Measurements from ENCODE around the gene RIMBP2.

The RIMBP2 gene

GRCh38 chr12:130556486-130557055, 159.5 kb downstream of the RIMBP2 start:
- TF ChIP-seq TAF1 (IDR thresholded peaks at IDR 0.05; ENCODE audit: borderline replicate concordance, insufficient read depth, low read length), result no peak
- TF ChIP-seq POLR2AphosphoS5 (IDR thresholded peaks at IDR 0.05; ENCODE audit: low read depth, low read length), result no peak

GRCh38 chr12:130555628-130556485, 160.2 kb downstream of the RIMBP2 start:
- TF ChIP-seq TAF1 (IDR thresholded peaks at IDR 0.05; ENCODE audit: borderline replicate concordance, insufficient read depth, low read length) (no peak), SIN3A (IDR thresholded peaks at IDR 0.05; ENCODE audit: borderline replicate concordance, insufficient read depth, low read length) (no peak), POLR2AphosphoS5 (IDR thresholded peaks at IDR 0.05; ENCODE audit: low read depth, low read length) (no peak), FOXP2 (optimal IDR thresholded peaks at IDR 0.05; ENCODE audit: borderline replicate concordance, extremely low read depth, extremely low read length, insufficient read depth) (no peak)
- TF ChIP-seq, protein P1, sequence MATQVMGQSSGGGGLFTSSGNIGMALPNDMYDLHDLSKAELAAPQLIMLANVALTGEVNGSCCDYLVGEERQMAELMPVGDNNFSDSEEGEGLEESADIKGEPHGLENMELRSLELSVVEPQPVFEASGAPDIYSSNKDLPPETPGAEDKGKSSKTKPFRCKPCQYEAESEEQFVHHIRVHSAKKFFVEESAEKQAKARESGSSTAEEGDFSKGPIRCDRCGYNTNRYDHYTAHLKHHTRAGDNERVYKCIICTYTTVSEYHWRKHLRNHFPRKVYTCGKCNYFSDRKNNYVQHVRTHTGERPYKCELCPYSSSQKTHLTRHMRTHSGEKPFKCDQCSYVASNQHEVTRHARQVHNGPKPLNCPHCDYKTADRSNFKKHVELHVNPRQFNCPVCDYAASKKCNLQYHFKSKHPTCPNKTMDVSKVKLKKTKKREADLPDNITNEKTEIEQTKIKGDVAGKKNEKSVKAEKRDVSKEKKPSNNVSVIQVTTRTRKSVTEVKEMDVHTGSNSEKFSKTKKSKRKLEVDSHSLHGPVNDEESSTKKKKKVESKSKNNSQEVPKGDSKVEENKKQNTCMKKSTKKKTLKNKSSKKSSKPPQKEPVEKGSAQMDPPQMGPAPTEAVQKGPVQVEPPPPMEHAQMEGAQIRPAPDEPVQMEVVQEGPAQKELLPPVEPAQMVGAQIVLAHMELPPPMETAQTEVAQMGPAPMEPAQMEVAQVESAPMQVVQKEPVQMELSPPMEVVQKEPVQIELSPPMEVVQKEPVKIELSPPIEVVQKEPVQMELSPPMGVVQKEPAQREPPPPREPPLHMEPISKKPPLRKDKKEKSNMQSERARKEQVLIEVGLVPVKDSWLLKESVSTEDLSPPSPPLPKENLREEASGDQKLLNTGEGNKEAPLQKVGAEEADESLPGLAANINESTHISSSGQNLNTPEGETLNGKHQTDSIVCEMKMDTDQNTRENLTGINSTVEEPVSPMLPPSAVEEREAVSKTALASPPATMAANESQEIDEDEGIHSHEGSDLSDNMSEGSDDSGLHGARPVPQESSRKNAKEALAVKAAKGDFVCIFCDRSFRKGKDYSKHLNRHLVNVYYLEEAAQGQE (IDR thresholded peaks at IDR 0.05; ENCODE audit: insufficient read depth in 1 of 2, low read depth in 2 of 2, low read length in 2 of 2), result no peak

DNA sequence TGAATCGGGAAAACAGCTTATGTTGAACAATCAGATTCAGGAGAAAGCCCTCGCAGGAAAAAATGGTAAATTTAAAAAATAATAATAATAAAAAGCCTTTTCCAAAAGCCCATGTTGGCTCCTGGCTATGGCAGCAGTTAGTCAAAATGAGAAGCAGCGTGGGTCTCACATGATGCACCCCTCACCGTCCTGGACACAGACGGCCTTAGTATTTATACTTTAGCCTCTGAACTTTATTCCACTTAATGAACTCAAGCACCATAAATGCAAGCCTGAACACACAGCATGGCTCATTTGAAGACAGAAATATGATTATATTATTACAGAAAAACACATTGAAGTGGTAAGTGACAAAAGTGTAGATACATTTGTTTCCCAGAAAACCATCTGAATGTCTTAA, 160.9 kb downstream of the RIMBP2 start:
- TF ChIP-seq POLR2AphosphoS5 (IDR thresholded peaks at IDR 0.05; ENCODE audit: low read depth, low read length) (no peak), SIN3A (IDR thresholded peaks at IDR 0.05; ENCODE audit: borderline replicate concordance, insufficient read depth, low read length) (no peak), FOXP2 (optimal IDR thresholded peaks at IDR 0.05; ENCODE audit: borderline replicate concordance, extremely low read depth, extremely low read length, insufficient read depth) (no peak), TAF1 (IDR thresholded peaks at IDR 0.05; ENCODE audit: borderline replicate concordance, insufficient read depth, low read length) (no peak)
- TF ChIP-seq, protein P1 (IDR thresholded peaks at IDR 0.05; ENCODE audit: insufficient read depth in 1 of 2, low read depth in 2 of 2, low read length in 2 of 2), result no peak

GRCh38 chr12:130552483-130552996, 163.6 kb downstream of the RIMBP2 start:
- TF ChIP-seq, protein P1 (IDR thresholded peaks at IDR 0.05; ENCODE audit: insufficient read depth in 1 of 2, low read depth in 2 of 2, low read length in 2 of 2), result peak; percentile 83 to 93
- no peak for TF ChIP-seq TAF1 (IDR thresholded peaks at IDR 0.05; ENCODE audit: borderline replicate concordance, insufficient read depth, low read length)

DNA sequence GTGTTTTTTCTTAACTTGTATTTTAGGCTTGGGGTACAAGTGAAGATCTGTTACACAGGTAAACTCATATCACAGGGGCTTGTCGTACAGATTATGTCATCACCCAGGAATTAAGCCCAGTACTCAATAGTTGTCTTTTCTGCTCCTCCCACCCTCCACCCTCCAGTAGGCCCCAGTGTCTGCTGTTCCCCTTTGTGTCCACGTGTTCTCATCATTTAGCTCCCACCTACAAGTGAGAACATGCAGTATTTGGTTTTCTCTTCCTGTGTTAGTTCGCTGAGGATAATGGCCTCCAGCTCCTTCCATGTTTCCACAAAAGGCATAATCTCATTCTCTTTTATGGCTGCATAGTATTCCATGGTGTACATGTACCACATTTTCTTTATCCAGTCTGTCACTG, 166.7 kb downstream of the RIMBP2 start:
- TF ChIP-seq TAF1 (IDR thresholded peaks at IDR 0.05; ENCODE audit: borderline replicate concordance, insufficient read depth, low read length) (no peak), FOXP2 (optimal IDR thresholded peaks at IDR 0.05; ENCODE audit: borderline replicate concordance, extremely low read depth, extremely low read length, insufficient read depth) (no peak), POLR2AphosphoS5 (IDR thresholded peaks at IDR 0.05; ENCODE audit: low read depth, low read length) (no peak), SIN3A (IDR thresholded peaks at IDR 0.05; ENCODE audit: borderline replicate concordance, insufficient read depth, low read length) (no peak)
- TF ChIP-seq, protein P1 (IDR thresholded peaks at IDR 0.05; ENCODE audit: insufficient read depth in 1 of 2, low read depth in 2 of 2, low read length in 2 of 2), result no peak

All from PFSK-1 (cell line).